ENCODE data around the gene MAD1L1. TPM values are rescaled to one million over a fixed set of nuclear protein-coding genes. Genes with fewer than 3 reads are reported as not detected.

Gene MAD1L1
- total and polyA plus RNA-seq, 2 of the 8 experiments (the other 6 are each of a cell fraction or from before 2014, with no cell fraction given): 40.4 to 44.6 TPM

GRCh38 chr7:2144926-2145325 lies 87.8 kb downstream of the MAD1L1 start:
- H3K14ac ChIP-seq (ENCODE audit: insufficient read length): no peak overlapping the region
- H3K4me3 ChIP-seq (ENCODE audit: extremely low read depth in 1 of 4, insufficient read depth in 2 of 4, low read depth in 3 of 4, low read length in 4 of 4): no peak overlapping the region
- H3K56ac ChIP-seq (replicated peaks; ENCODE audit: insufficient read length, low read depth, low read length): no peak overlapping the region
- FAIRE-seq: no peak
- DNase-seq (ENCODE audit: low read depth in 1 of 2, low spot score in 2 of 2): no peak
- no peak overlapping the region for H4K91ac ChIP-seq (replicated peaks; ENCODE audit: insufficient read length, low read length)
- ChIA-PET CTCF (ENCODE audit: partially characterized antibody) (interaction anchor here (0.6 to 7.0 kb wide), 7 partner anchors 10 to 1344 kb away, joined by 3 to 43 read pairs (median 5); no protein-coding TSS in a partner anchor), POLR2A (ENCODE audit: partially characterized antibody) (no interaction called here)
- peaks cover 2% of the 10 kb centered on the region for H3K79me1 ChIP-seq (ENCODE audit: low read depth, low read length)
- peaks cover 0 to 24% (median 6%) of the 10 kb centered on the region in 4 experiments; a peak in 5 of 8 replicates for H3K36me3 ChIP-seq (ENCODE audit: control insufficient read depth in 2 of 4, insufficient read depth in 4 of 4, low read length in 3 of 4)
- H4K8ac ChIP-seq (ENCODE audit: extremely low read depth, insufficient read depth, low read length): no peak overlapping the region; the same call in 1 of the 2 replicates
- no peak overlapping the region for H2BK5ac ChIP-seq (ENCODE audit: low read depth, low read length)
- H3K9me3 ChIP-seq (ENCODE audit: insufficient read depth in 2 of 2, low read depth in 1 of 2, low read length in 1 of 2): no peaks in the 10 kb centered on the region
- WGBS, 2 experiments (ENCODE audit: extremely low coverage in 1 of 2, insufficient coverage in 1 of 2, insufficient read length in 1 of 2, insufficient replicate concordance in 2 of 2, low coverage in 1 of 2, low lambda C conversion rate in 2 of 2, missing lambda C conversion rate in 1 of 2): 94% methylated on average over 15 of the region's 15 CpGs; no CpG with 5 or more reads in 1 of the 2 experiments
- H2BK20ac ChIP-seq (ENCODE audit: low read length): no peak overlapping the region
- H2AFZ ChIP-seq (ENCODE audit: low read length): no peak overlapping the region
- H3K4me2 ChIP-seq (ENCODE audit: insufficient read depth in 1 of 2, low read depth in 2 of 2, low read length in 2 of 2): no peak overlapping the region
- H3K18ac ChIP-seq (ENCODE audit: extremely low read depth, low read length): no peak overlapping the region
- H3K4ac ChIP-seq (replicated peaks; ENCODE audit: insufficient read length, low read depth, low read length): no peak overlapping the region
- no peak overlapping the region for H2BK120ac ChIP-seq (replicated peaks; ENCODE audit: low read depth, low read length)
- peaks cover 2 to 4% of the 10 kb centered on the region in 2 experiments for H4K20me1 ChIP-seq (replicated peaks in 1 of 2; ENCODE audit: control insufficient read depth in 1 of 2, insufficient read depth in 2 of 2, low read length in 2 of 2)
- no peaks in the 10 kb centered on the region for H3K27me3 ChIP-seq (replicated peaks in 1 of 4; ENCODE audit: control insufficient read depth in 3 of 4, extremely low read depth in 1 of 4, insufficient read depth in 3 of 4, low read length in 3 of 4)
- H2BK12ac ChIP-seq (ENCODE audit: low read depth, low read length): no peak overlapping the region
- no peak overlapping the region for H3K9ac ChIP-seq (replicated peaks in 1 of 4; ENCODE audit: extremely low read depth in 1 of 4, low read depth in 3 of 4, low read length in 3 of 4)
- no peak overlapping the region for H3K23ac ChIP-seq (ENCODE audit: insufficient read length)
- H3K23me2 ChIP-seq (ENCODE audit: low read depth, low read length): no peaks in the 10 kb centered on the region
- no peak overlapping the region for H2BK15ac ChIP-seq (ENCODE audit: low read length)
- no peak overlapping the region for H2AK5ac ChIP-seq (ENCODE audit: low read depth, low read length)
- H3K27ac ChIP-seq (ENCODE audit: low read depth, low read length): no peak overlapping the region
- no peaks in the 10 kb centered on the region for H3K79me2 ChIP-seq (ENCODE audit: control insufficient read depth in 1 of 2, insufficient read depth in 2 of 2, low read length in 2 of 2)
- no peak overlapping the region for H4K5ac ChIP-seq (ENCODE audit: insufficient read length, low read depth, low read length)
- H3K4me1 ChIP-seq (replicated peaks in 1 of 4; ENCODE audit: control insufficient read depth in 3 of 4, insufficient read depth in 4 of 4, low read length in 3 of 4): peaks cover 0 to 4% (median 0%) of the 10 kb centered on the region in 4 experiments; a peak in 1 of 7 replicates
- TF ChIP-seq GTF2F1 (IDR thresholded peaks at IDR 0.05; ENCODE audit: borderline replicate concordance, low read depth, low read length): no peak
- TF ChIP-seq ATF2 (IDR thresholded peaks at IDR 0.05; ENCODE audit: low read length): no peak
- no peak for TF ChIP-seq RAD21 (IDR thresholded peaks at IDR 0.05 in 1 of 2, conservative IDR thresholded peaks at IDR 0.05 in 1 of 2; ENCODE audit: low read depth in 2 of 2, low read length in 2 of 2)
- TF ChIP-seq RXRA (IDR thresholded peaks at IDR 0.05; ENCODE audit: insufficient read depth, low read depth, low read length): no peak
- no peak for TF ChIP-seq SRF (IDR thresholded peaks at IDR 0.05; ENCODE audit: low read depth, low read length)
- TF ChIP-seq HDAC2 (IDR thresholded peaks at IDR 0.05; ENCODE audit: borderline replicate concordance in 1 of 2, low read depth in 2 of 2, low read length in 2 of 2): no peak
- TF ChIP-seq, protein P1, sequence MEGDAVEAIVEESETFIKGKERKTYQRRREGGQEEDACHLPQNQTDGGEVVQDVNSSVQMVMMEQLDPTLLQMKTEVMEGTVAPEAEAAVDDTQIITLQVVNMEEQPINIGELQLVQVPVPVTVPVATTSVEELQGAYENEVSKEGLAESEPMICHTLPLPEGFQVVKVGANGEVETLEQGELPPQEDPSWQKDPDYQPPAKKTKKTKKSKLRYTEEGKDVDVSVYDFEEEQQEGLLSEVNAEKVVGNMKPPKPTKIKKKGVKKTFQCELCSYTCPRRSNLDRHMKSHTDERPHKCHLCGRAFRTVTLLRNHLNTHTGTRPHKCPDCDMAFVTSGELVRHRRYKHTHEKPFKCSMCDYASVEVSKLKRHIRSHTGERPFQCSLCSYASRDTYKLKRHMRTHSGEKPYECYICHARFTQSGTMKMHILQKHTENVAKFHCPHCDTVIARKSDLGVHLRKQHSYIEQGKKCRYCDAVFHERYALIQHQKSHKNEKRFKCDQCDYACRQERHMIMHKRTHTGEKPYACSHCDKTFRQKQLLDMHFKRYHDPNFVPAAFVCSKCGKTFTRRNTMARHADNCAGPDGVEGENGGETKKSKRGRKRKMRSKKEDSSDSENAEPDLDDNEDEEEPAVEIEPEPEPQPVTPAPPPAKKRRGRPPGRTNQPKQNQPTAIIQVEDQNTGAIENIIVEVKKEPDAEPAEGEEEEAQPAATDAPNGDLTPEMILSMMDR (IDR thresholded peaks at IDR 0.05; ENCODE audit: control extremely low read depth in 1 of 3, insufficient read depth in 1 of 3, low read depth in 1 of 3, low read length in 3 of 3): no peak
- no peak for TF ChIP-seq NANOG (IDR thresholded peaks at IDR 0.05; ENCODE audit: insufficient read depth, low read depth, low read length, poor library complexity, severe bottlenecking)
